Activated T-helper 1 cell treated with anti-CD3 and anti-CD28 coated beads, Interleukin-2, amount 50 U/mL, for 16 hours (primary cell): ENCODE data around the gene ENKUR.
"Not testable (repeated sequence)": the region's sequence is repeated elsewhere in the genome, so short reads cannot be mapped to it uniquely, and the experiment has no call there.

Source experiments
- DNase-seq, 2 donors: peaks; one replicate each; pipeline ENCODE4 v3.0.0-alpha.2; 2020; ENCODE audit warnings: low read depth in 1 of 2, low spot score in 1 of 2

The ENKUR gene

DNA sequence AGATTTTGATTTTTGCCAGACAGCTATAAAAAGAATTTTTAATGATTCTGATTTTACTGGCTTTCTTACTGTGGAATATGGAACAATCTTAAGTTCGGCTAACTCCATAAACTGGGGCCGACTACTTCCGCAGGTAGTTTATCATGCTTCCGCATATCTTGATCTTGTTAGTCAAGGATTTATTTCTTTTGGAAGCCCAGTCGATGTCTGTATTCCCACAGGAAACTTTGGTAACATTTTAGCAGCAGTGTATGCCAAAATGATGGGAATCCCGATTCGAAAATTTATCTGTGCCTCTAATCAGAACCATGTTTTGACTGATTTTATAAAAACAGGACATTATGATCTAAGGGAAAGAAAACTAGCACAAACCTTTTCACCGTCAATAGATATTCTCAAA is 8.6 kb upstream of the ENKUR start:
- no peak for DNase-seq

DNA sequence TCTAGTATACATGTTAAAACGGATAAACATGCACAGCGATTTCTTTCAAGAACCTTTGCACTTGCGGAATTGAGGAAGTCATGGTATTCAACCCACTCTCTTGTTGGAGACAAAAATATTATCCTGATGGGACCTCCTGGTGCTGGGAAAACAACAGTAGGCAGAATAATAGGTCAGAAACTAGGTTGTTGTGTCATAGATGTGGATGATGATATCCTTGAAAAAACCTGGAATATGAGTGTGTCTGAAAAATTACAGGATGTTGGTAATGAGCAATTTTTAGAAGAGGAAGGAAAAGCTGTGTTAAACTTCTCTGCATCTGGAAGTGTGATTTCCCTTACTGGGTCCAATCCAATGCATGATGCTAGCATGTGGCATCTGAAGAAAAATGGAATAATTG is 7.3 kb upstream of the ENKUR start:
- DNase-seq: no peak

DNA sequence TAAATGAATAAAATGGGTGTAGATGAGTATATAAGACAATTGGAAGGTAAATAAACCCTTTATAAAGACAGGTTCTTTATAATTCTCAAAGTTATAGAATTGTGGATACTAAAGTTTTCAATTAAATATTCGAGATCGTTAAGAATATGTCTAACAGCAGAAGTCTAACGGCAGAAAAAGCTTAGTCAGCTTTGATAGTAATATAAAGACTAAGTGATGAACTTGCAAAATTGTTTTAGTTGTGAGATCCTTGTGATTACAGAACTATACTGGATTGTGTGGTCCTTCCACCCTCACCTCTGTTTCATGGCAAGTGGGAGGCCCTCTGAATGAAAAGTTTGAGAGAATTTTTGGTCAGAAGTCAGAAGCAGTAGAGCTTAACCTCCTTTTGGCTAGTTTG is 2.7 kb upstream of the ENKUR start:
- DNase-seq: no peak

DNA sequence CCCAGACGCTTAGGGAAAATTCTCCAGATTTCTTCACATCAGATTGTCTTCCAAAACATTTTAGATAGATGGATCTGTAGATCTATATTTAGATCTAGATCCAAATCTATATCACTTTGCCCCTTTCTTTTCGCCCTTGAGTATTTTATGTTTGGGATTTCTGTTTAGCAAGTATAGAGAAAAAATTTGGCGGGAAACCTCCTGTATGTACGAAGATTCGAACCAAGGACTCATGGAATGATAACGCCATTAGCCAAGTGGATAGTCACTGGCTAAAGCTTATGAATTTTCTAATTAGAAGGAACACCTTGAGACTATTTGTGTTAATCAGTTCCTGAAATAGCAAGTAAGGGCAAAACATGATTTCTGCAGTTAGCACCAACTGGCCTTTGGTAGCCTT is 1.7 kb upstream of the ENKUR start:
- DNase-seq: no peak

DNA sequence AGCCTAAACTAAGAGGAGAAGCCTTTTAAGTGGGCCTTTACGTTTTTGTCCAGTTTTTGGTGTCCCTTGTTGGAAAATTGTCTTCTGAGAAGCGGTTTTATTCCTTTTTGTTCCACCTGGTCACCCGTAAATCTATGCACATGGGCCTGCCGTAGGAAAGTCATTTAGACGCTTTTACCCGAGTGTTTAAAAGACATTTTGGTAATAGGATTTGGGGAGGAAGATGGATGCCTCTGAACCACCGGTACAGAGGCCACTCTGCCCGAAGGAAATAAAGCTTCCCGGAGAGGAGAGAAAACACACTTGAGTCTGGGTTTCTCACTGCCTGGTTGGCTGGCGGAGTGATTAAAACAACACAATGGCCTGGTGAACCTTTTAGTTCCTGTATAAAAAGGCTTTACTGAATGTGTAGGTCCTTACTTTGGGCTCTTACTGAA is 1.2 kb upstream of the ENKUR start:
- no peak for DNase-seq

DNA sequence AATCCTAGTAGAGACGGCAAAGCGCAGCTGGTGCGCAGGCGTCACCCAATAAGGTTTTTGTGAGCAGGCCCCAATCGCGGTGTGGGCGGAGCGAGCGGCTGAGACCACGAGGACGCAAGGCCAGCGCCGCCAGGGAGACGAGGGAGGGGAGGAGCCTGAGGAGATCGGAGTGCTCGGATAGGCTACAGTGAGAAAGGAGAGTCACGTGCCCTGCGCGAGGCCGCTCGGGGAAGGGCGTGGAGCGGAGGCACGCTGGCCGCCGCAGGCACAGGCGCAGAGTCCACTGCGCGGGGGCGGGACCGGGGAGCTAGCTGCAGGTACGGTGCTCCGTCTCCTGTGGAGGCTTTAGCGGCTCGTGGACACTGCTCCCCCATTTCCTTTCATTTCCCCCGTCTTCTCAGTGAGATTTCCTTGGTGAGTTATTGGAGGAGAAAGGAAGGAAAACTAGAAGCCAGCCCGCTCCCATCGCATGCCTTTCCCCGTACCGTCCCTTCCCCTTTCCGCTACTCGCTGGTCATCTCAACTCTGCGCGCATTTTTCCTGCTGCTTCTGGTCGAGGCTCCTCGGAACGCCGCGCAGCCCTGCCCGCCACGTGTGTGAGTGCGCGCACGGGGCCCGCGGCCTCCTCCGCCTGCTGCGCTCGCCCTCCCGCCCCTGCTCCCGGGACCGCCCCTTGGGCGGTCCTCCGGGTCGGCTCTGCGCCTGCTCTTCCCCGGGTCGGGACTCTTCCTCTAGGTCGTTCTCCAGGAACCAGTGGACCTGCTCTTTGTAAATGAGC is 607 bp upstream of the ENKUR start, which contains the start of gene THNSL1:
Gene THNSL1, plus strand, starts transcription at position 237 of the 778 bp plus-strand sequence. CDS start 6,612 bp downstream, outside the sequence.
- DNase-seq: peak; percentile 95 to 96

DNA sequence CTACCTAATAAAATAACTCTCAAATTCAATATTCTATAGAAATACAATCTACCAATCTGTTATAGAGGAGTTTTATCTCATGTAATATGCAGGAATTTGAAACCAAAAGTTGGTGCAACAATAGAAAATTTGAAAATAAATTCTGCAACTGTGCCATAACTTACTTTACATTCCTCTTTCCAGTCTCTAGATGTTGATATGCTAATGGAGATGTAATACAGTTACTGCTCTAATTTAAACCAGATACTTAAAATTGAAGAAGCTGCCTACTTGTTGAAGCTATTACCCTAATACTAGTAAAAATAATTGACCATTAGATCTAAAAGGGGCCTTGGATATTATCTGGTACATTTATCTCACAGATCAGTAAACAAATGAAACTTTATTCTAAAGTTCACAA is 1.4 kb downstream of the ENKUR start:
- DNase-seq: no peak

DNA sequence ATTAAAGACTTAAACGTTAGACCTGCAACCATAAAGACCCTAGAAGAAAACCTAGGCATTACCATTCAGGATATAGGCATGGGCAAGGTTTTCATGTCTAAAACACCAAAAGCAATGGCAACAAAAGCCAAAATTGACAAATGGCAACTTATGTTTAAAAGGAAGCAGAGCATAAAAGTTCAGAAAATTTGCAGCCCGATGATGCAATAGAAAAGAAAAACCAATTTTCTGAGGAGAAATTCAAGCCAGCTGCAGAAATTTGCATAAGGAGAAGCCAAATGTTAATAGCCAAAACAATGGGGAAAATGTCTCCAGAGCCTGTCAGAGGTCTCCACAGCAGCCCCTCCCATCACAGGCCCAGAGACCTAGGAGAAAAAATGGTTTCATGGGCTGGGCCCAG is 4.4 kb downstream of the ENKUR start:
- not testable (repeated sequence) for DNase-seq

DNA sequence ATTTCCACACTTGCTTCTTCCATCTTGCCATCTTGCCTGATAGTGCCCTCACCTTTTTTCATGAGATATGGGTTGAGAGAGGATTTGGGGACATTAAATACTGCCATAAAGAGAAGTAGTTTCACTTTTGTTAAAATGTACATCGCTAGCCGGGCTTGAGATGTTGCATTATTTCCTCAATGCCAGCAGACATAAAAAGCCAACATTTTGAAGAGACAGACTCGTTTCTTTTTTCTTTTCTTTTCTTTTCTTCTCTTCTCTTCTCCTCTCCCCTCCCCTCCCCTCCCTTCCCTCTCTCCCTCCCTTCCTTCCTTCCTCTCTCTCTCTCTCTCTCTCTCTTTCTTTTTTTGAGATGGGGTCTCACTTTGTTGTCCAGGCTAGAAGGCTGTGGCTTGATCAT is 17.9 kb downstream of the ENKUR start:
- DNase-seq: no peak

DNA sequence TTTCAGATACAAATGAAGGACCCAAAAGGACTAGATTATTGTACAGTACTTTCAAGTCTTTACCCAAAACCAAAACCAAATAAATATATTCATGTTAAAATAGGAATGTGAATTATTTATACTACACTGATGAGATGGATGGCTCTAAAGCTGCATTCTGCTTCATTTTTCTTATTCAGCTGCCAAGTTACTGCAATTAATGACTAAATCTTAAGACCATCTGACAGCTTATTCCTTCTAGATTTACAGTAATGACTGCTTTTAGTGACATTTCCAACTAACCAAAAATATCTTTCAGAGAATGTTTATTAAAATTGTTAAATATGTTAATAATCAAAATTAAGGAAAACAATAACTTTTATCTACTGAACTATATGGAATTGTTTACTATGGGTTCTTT is 20.9 kb downstream of the ENKUR start:
- no peak for DNase-seq

DNA sequence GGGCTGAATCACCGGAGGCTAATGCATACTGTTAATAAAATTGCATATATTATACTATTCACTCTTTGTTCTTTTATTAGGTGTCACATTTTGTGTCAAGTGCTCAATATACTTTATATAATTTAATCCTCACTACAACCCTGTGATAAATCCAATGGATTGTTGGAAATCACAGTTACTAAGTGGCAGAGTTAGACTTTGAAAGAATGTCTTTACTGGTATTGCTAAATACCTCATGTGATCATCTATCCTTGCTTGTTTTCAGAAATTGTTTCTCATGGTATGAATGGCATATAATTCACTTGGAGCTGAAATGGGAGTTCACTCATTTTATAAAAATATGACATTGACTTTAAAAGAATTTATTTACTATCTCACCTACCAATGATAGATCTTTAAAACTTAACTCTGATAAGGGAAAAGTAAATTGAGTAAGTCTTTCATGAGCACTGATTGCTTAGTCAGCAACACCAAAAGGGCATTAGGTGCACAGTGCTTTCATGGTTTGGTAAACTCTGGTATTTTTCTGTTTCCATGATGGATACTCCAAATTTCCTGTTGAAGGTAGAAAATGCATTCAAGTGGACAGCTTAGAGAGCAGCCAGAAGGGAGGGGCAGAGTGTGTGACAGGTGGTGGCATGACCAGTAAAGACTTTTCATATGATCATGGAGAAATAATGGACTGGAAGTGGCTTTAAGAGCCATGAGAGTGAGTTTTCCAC is 22.6 kb downstream of the ENKUR start:
- no peak for DNase-seq

DNA sequence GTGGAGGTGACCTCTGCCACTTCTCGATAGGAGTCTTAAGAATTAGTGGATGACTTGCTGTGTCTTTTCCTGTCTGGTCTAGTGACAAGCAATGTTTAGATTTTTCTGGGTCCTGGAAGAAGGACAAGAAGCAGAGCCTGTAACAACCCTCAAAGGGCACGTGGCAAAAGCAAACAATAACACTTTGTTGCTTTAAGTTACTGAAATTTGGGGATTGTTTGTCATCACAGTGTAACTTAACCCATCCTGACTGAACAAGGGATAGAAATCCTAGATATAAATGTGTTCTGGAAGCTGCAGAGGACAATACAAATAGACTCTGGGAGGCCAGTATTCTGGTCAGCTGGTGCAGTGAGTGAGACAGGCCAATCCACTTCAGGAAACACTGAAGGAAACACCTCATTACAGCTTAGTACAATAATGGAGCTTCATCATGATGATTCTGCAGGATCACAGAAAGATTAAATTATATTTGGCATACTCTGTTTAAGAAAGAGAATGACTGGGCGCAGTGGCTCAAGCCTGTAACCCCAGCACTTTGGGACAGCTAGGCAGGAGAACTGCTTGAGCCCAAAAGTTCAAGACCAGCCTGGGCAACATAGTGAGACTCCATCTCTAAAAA is 23.3 kb downstream of the ENKUR start:
- no peak for DNase-seq

DNA sequence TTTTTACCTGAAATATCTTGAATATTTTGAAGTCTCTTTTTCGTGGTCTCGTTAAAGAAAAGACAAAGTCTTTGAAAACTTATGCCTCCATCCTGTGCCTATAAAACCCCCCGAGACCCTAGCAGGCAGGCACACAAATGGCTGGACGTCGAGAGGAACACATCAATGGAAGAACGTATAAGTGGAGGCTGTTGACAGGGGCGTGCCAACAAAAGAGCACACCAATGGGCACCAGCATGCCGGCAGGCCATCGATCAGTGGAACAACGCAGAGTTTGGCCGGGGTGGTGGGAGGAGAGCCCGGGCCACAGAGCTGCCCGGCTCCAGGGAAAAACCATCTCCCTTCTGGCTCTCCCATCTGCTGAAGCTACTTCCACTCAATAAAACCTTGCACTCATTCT is 24.7 kb downstream of the ENKUR start:
- DNase-seq: no peak

DNA sequence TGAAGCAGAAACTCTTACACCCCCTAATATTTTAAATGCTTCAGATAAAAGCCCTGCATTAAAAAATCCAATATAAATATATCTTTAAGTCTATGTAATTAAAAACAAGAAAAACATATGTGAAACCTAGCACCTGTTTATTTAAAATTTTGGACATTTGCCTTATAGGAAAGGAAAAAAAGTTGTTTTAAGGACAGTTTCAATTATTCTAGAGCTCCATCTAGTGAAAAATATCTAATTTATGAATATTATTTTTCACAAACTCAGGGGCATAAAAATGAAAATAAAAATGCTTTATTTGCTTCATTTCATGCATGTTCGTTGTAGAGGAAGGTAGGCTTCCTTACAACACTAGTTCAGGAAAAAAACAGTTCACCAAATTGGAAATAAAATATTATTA is 26.1 kb downstream of the ENKUR start:
- no peak for DNase-seq

DNA sequence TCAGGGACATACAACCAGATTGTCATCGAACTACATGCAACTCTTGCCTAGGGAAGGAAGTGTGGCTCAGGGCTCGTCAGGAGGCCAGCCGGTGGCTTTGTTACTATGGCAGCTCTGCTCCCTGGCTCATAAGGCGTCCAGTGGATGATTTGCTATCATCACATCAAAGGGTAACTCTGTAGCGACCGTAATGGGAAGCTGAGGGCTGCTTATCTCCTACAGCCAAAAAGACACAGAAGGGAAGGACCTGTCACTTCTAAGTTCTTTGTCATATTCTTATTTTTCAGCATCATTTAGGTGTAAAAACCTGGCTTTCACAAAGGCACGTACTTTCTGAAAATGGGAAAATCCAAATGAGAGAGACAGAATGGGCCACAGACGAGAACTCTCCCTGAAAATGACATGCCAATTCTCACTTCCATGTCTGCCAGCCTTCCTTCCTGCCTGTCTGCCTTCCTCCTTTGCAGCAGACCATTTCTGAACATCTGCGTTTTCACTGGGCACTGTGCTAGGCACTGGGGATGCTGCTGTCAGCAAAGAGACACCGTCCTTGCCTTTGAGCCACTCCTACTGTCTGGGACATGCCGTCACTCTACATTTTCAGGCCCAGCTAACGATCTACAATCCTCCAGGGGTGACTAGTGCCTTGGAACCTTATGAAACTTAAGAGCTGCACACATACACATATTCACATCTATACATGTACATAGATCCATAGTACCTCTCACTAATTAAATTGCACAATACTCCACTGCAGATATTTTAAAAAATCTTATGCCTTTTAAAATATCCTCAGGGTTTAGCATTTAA is 26.9 kb downstream of the ENKUR start:
- no peak for DNase-seq

DNA sequence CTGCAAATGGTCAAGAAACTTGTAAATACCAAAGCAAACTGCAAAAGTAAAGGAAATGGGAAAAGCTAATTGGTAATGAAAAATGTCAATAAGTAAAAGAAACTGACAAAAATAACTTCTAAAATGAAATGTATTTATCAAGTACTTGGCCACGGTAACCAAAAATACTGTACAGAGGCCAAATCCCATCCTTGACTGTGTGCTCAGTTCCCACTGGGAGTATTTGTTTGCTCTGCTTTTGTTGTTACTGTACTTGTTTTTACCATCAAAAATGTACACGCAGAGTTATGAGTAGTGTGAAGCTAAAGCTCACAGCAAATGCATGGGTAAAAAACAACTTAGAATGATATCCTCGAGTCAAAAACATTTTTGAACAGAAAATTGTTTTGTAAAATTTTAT is 31.1 kb downstream of the ENKUR start:
- no peak for DNase-seq

DNA sequence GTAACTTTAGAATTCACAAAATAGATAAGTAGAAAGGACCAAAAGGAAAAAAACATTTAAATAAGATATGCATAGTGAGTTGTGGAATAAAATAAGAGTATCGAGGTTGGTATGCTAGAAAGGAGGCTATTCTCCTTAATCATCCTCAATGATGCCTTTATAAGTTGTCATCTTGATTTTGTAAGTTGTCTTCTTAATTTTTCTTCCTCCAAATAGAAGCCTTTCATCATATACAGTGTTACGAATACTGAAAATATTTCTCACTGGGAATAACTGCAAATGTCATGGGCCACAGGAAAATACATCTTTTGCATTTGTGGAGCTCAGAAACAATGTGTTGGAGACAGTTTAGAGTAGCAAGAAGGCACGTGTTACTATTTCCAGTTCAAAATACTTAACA is 32.0 kb downstream of the ENKUR start:
- no peak for DNase-seq

DNA sequence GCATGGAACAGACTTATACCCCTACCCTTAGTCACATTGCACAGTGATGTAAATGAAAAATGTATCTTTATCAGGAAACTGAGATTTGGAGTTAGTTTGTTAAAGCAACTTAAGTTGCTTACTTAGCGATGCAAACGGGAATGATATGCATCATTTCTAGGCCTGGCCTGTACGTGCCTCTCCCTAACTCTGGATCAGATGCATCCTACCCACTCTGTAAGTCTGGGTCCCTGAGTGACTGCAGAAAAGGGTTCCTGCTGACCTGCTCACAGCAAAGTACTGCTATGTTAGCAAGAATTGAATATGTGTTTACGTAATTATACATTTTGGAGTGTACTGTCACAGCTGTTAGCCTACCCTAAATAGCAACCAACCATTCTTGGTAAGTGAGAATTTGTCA is 32.8 kb downstream of the ENKUR start:
- DNase-seq: no peak

DNA sequence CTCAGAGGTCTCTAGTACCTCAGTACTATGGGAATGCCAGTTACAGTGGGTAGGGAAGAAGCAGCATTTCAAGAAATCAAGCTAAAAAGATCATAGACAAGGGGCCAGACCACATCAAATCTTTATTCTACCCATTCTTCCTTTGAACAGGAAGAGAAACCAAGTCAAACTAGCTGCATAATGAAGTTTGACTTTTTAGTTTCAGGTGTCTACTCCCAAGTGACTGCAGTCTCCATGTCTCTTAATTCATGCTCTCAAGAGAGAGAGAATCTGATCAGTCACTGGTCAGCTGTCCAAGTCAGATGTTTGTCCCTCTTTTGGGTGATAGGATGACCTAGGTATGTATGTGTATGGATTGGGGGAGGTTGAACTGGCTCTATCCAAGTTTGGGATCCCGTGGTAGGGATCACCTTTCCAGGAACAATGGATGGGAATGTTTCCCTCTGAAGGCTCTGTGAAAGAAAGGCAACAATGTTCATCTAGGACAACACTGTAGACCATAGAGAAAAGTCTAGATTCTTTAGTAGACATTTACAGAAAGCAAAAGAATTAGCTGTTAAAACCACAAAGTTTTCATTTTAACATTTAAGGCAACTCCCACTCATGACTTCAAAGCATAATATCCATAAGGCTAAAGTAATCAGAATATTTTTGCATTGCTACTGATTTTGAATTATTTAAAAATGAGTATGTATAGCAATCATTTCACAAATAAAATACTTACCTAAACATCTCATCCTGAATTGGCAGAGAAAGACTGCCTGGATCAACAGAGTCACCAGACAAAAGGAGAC is 33.4 kb downstream of the ENKUR start:
- no peak for DNase-seq

DNA sequence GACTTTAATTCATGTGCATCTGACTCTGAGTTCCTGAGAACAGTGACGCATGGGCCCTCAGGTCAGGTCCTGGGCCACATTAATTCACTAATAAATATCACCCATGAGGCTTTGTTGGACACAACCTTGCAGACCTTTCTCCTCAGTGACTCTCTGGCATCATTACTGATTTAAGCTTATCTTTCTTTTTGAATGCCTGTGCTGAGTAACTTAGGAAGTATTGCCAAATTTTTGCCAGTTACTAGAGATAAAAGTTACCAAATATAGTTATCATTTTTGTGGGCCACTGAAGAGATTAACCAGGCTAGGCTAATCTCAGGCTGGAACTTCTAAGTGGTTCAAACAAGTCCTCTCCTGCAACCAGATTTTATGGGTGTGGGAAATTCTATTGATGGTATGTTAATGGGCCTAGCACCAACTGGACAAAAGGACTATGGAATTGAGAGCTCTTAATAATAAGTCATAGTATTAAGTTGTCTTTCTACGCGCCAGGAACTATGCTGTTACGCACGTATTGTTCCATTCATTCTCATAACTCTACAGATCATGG is 34.7 kb downstream of the ENKUR start:
- no peak for DNase-seq
